GM19043 (cell line): Measurements from ENCODE around the gene AOC3.
"Not testable (repeated sequence)": the region's sequence is repeated elsewhere in the genome, so short reads cannot be mapped to it uniquely, and the experiment has no call there.

Experiments used
- ATAC-seq: cut with Tn5 transposase; IDR thresholded peaks from one replicate; pipeline ENCODE4 v1.9.1; 2021; ENCODE audit warnings: low read depth; ENCODE audit not compliant: unreplicated experiment

AOC3 gene

DNA sequence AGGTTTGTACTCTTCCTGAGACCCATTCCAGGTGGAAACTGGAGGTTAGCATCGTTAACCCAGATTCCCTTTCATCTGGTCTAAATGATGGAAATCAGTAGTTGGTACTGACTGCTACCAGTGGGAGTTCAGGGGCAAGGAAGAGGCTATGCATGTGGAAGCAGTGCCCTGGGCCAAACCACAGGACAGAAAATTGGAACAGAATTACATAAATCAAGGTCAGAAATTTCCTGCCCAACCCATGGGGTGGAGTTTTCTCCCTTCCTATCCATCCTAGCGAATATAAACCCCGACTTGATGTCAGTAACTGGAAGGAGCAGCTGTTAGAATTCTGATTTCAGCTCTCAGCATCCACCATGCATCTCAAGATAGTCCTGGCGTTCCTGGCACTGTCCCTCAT lies 6.7 kb upstream of the AOC3 start, which contains the start of gene AOC2:
TSS of gene AOC2 (plus strand) at position 310 of the 400 bp plus-strand sequence. CDS start at position 357, 47 bp downstream.
- no peak for ATAC-seq

DNA sequence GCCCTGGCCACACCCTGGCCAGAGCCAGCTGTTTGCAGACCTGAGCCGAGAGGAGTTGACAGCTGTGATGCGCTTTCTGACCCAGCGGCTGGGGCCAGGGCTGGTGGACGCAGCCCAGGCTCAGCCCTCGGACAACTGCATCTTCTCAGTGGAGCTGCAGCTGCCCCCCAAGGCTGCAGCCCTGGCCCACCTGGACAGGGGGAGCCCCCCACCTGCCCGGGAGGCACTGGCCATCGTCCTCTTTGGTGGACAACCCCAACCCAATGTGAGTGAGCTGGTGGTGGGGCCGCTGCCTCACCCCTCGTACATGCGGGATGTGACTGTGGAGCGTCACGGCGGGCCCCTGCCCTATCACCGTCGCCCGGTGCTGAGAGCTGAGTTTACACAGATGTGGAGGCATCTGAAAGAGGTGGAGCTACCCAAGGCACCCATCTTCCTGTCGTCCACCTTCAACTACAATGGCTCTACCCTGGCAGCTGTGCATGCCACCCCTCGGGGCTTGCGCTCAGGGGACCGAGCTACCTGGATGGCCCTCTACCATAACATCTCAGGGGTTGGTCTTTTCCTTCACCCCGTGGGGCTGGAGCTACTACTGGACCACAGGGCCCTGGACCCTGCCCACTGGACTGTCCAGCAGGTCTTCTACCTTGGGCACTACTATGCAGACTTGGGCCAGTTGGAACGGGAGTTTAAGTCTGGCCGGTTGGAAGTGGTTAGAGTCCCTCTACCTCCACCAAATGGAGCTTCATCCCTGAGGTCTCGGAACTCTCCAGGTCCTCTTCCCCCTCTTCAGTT lies 6.0 kb upstream of the AOC3 start:
- ATAC-seq, result no peak

GRCh38 chr17:42845556-42845917 lies 5.5 kb upstream of the AOC3 start:
- ATAC-seq, result no peak

GRCh38 chr17:42845918-42846593 lies 4.9 kb upstream of the AOC3 start:
- no peak for ATAC-seq

DNA sequence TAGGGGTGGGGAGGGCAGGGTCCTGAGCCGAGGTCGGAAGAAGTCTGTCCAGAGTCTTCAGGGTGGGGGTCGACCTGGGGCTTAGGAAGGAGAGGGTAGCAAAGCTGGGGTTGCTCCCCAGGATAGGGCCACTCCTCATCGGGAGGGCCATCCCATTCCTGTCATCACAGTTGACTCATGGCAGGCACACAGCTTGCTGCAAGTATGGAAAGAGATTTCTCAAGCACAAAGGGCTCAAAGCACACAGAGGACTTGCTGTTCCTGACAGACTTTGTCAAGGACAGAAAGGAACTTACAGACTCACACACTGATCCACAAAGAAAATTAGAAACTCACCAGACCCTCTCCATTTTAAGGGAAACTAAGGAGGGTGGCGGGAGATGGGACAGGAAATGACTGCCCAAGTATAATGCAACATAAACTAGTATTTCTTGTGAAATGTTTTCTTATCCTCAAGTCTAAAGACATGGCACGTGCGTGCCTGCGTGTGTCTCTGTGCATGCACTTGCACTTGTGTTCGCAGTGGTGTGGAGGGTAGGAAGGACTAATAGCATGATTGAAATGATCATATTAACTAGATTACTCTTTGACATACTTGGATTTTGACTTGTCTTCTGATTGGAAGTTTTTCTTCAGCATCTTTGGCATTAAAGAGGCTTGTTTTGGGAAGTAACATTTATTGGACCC lies 4.3 kb upstream of the AOC3 start:
- no peak for ATAC-seq

DNA sequence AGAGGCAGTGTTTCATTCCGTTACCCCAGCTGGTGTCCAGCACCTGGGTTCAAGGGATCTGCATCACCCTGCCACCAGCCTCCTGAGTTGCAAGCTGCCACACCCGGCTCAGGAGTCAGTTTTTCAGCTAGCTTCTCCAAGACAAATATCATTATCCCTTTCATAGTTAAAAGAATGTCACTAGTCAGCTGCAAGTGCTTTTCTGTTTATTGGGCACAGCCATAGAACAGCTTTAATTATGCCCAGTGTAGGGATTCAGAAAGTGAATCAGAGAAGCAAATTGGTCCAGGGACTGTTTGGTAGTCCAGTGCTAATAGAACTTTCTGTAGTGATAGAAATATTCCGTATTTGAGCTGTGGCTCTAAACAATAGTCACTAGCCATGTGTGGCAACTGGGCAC lies 2.9 kb upstream of the AOC3 start:
- ATAC-seq, result no peak

GRCh38 chr17:42849031-42849430 lies 2.0 kb upstream of the AOC3 start:
- no peak for ATAC-seq

- no peak for ATAC-seq
Observed at GRCh38 chr17:42849451-42850181, 1.4 kb upstream of the AOC3 start.

- not testable (repeated sequence) for ATAC-seq
Observed at GRCh38 chr17:42851371-42852240, 607 bp downstream of the AOC3 start.

DNA sequence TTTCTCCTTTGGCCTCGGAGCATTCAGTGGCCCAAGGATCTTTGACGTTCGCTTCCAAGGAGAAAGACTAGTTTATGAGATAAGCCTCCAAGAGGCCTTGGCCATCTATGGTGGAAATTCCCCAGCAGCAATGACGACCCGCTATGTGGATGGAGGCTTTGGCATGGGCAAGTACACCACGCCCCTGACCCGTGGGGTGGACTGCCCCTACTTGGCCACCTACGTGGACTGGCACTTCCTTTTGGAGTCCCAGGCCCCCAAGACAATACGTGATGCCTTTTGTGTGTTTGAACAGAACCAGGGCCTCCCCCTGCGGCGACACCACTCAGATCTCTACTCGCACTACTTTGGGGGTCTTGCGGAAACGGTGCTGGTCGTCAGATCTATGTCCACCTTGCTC lies 1.4 kb downstream of the AOC3 start:
- no peak for ATAC-seq

DNA sequence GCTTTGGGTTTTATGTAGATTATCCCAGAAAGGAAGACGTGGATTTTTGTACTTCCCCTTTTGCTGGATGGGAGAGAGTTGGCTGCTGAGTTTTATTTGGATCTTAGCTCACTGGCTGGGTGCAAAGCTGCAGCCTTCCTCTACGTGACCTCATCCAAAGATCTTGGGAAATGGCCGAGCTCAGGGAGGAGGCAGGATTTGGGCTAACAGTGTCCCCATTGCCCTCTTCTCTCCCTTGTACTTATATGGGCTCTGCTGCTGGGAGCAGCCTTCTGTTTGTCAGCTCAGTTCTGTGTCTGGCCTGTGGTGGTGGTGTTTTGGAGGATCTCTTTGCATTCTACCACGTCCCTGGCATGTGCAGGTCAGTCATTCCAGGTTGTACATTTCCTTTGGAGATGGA lies 2.0 kb downstream of the AOC3 start:
- no peak for ATAC-seq

- ATAC-seq, result no peak
Observed at GRCh38 chr17:42853597-42853967, 2.6 kb downstream of the AOC3 start.

GRCh38 chr17:42853968-42854790 lies 3.2 kb downstream of the AOC3 start:
- no peak for ATAC-seq

- ATAC-seq, result no peak
Observed at GRCh38 chr17:42855048-42855596, 4.1 kb downstream of the AOC3 start.

DNA sequence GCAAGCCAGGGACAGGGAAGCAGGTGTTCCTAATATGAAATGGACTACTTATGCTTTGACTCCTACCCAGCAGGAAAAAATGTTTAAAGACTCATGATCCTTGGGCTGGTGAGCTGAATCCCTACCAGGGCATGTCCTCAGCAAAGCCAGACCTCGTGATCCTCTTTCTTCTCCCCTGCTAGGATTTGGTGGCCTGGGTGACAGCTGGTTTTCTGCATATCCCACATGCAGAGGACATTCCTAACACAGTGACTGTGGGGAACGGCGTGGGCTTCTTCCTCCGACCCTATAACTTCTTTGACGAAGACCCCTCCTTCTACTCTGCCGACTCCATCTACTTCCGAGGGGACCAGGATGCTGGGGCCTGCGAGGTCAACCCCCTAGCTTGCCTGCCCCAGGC lies 5.1 kb downstream of the AOC3 start:
- not testable (repeated sequence) for ATAC-seq

DNA sequence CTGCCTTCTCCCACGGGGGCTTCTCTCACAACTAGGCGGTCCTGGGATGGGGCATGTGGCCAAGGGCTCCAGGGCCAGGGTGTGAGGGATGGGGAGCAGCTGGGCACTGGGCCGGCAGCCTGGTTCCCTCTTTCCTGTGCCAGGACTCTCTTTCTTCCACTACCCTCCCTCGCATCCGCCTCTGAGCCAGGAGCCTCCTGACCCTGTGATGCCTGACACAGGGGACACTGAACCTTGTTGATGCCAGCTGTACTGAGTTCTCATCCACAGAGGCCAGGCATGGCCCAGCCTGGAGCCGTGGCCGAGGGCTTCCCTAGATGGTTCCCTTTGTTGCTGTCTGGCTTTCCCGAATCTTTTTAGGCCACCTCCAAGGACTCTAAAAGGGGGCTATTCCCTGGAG lies 5.5 kb downstream of the AOC3 start:
- ATAC-seq, result not testable (repeated sequence)

DNA sequence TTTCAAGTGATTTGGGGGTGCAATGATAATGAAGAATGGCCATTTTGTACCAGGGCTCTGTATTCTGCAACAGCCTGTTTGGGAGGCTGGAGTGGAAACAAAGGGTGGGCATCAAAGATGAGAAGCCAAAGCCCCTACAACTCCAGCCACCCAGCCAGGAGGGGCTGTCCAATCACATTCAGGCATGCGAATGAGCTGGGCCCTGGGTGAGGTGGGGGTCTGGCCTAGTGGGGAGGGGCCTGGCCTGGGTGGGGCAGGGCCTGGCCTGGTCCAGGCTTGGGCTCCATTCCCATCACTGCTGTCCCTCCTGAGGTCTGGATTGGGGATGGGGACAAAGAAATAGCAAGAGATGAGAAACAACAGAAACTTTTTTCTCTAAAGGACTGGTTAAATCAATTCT lies 6.4 kb downstream of the AOC3 start:
- ATAC-seq, result no peak

GRCh38 chr17:42865638-42866094 lies 14.7 kb downstream of the AOC3 start:
- no peak for ATAC-seq

GRCh38 chr17:42866216-42866615 lies 15.2 kb downstream of the AOC3 start:
- ATAC-seq, result no peak
